Muscle of back (tissue), 13 donors: ENCODE data around the gene STK36. TPM values are rescaled to one million over a fixed set of nuclear protein-coding genes. Genes with fewer than 3 reads are reported as not detected.
A peak's percentile ranks its signal among the peaks of the same experiment; 100 is the strongest.

Experiments
- DNase-seq, 3 donors: peaks; one replicate each; pipeline versions ENCODE4 v3.0.0 to v3.0.0-alpha.2; 2013
- long read RNA-seq, 9 donors: transcript quantifications; one replicate each; lab custom pipeline, GENCODE V29; 2026
- polyA plus RNA-seq, 10 donors: library from polyadenylated mRNA; unstranded; fragments of 120-200 nt; gene quantifications; one replicate each; pipeline ENCODE4 v1.2.1, GENCODE V29; 2013; ENCODE audit not compliant: insufficient read length in 10 of 10

The STK36 gene, protein sequence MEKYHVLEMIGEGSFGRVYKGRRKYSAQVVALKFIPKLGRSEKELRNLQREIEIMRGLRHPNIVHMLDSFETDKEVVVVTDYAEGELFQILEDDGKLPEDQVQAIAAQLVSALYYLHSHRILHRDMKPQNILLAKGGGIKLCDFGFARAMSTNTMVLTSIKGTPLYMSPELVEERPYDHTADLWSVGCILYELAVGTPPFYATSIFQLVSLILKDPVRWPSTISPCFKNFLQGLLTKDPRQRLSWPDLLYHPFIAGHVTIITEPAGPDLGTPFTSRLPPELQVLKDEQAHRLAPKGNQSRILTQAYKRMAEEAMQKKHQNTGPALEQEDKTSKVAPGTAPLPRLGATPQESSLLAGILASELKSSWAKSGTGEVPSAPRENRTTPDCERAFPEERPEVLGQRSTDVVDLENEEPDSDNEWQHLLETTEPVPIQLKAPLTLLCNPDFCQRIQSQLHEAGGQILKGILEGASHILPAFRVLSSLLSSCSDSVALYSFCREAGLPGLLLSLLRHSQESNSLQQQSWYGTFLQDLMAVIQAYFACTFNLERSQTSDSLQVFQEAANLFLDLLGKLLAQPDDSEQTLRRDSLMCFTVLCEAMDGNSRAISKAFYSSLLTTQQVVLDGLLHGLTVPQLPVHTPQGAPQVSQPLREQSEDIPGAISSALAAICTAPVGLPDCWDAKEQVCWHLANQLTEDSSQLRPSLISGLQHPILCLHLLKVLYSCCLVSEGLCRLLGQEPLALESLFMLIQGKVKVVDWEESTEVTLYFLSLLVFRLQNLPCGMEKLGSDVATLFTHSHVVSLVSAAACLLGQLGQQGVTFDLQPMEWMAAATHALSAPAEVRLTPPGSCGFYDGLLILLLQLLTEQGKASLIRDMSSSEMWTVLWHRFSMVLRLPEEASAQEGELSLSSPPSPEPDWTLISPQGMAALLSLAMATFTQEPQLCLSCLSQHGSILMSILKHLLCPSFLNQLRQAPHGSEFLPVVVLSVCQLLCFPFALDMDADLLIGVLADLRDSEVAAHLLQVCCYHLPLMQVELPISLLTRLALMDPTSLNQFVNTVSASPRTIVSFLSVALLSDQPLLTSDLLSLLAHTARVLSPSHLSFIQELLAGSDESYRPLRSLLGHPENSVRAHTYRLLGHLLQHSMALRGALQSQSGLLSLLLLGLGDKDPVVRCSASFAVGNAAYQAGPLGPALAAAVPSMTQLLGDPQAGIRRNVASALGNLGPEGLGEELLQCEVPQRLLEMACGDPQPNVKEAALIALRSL (N-terminal part only)
- polyA plus RNA-seq, result 10 to 100 TPM; 18.0 to 58.9 (median 23.8) TPM
- long read RNA-seq, donor 1, partial matches to known transcripts, result 0 of 1 reads
- long read RNA-seq, donor 1, other reads (novel, unspliced or antisense), result 0 of 1 reads
- long read RNA-seq, donor 2, result 0 reads
- long read RNA-seq, donor 3, result 0 reads
- long read RNA-seq, donor 4, result 0 reads
- long read RNA-seq, donor 5, result 0 reads
- long read RNA-seq, donor 6, full-length matches to known transcripts, result 1 of 7 reads
- long read RNA-seq, donor 6, partial matches to known transcripts, result 6 of 7 reads
- long read RNA-seq, donor 6, other reads (novel, unspliced or antisense), result 0 of 7 reads
- long read RNA-seq, donor 7, result 0 reads
- long read RNA-seq, donor 8, result 0 reads
- long read RNA-seq, donor 9, result 0 reads

DNA sequence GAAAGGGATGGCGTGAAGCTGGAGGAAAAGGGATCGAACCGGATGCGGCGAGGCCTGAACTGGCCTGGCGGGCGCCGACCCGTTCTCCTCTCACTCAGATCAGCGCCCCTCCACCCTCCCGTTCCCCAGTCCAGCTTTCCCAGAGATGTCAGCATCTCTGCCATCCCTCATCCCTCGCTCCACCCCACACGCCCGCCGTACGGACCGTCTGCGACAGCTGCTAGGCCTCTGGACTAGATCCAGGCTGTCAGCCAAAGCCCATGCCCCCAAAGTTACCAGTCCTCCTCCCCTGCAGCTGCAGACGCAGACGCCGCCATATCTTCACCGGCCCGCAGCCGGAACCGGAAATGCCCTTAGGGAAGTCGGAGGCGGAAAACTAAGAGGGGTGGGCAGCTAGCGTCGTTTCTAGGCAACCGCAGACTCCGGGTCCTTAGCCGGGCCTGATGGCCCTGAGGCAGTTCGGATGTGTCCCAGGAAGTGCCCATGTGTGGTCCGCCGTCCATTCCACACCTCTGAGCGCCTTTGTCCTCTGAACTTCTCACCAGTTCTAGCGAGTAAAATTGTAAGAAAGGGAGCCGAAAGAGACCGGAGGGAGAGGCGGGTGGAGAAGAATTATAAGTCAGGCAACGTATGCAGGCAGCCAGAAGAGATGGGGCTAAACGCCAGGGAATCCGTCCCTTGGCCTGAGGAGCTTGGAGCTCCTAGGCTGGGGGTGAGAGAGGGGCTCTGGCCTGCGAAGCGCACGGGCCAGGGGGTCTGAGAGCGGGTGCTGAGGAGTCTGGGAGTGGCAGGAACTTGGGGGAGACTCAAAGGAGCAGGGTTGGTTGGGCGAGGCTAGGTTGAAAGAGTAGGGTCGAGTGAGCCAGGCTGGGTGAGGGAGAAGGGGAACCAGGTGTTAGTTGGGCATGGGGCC is at the start of gene STK36, which contains the start of gene RNF25:
STK36 (plus strand) TSS at position 433 of the 913 bp plus-strand sequence. CDS start 744 bp downstream, outside the sequence.
RNF25 (minus strand) TSS at position 349 of the 913 bp plus-strand sequence; CDS start at position 317, 32 bp downstream.
- peak; percentile 89 to 96 (median 91) for DNase-seq

DNA sequence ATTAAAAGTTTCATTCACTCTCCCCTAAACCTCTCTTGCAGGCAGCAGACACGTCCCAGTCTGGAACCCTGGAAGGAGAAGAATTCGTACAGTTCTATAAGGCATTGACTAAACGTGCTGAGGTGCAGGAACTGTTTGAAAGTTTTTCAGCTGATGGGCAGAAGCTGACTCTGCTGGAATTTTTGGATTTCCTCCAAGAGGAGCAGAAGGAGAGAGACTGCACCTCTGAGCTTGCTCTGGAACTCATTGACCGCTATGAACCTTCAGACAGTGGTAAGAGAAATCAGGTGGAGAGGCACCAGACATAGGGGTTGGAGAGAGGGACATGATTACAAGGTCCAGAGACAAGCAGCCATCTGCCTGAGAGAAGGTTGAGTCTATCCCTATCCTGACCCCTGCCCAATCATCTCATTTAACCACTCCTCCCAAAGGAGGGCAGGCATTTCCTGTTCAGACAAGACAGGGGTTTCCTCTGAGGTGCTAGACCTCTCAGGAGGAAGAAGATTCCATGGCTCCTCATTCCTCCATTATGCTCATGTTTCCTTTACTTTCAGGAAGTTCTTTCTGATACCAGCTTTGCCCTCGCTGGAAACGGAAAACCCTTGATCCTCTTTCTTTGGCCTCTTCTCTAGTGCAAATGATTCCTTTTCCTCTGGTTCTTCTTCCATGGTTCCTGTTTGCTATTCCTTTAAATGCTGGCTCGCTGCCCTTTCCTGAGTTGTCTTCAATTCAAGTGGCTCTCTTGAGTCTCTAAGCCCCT is 49.1 kb upstream of the STK36 start:
- peak in 1 of 3 donors; percentile 11 for DNase-seq

DNA sequence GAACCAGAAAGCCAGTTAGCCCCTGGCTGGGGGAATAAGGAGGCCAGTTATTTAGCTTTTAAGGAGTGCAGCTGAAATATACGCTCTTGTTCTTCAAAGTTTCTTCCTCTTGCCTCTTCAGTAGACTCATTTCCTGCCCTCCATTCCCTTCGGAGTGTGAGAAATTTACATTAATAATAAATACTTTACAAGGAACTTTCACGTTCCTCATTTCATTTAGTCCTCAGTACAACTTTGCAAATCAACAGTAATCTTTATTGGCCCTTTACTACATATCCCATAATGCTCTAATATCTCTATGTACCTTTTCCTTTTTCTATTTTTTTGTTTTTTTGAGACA is 48.5 kb upstream of the STK36 start:
- no peak for DNase-seq

DNA sequence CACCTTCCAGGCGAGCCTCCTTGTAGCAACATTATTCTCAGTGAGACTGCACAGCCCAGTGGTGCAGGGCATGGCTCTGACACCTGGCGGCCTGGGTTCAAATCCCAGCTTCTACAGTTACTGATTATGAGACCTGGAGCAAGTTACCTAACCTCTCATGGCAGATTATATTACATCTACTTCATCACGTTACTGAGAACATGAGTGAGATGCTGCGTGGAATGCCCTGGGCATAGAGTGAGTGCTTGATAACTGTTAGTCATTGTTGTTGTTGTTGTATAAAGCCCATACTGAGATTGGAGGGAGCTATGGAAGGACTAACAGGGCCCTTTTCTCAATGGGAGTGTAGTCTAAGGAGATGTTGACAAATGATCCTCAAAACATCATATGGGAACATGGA is 45.5 kb upstream of the STK36 start:
- DNase-seq, result no peak

DNA sequence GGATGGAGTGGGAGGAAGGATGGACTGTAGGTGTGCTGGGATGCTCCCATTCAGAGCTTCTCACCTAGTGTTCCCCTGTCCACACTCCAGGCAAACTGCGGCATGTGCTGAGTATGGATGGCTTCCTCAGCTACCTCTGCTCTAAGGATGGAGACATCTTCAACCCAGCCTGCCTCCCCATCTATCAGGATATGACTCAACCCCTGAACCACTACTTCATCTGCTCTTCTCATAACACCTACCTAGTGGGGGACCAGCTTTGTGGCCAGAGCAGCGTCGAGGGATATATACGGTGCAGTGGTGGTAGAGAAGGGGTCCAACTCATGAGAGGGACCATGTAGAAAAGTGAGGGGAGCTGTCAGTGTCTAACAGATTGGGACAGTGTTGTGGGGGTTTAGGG is 43.9 kb upstream of the STK36 start:
- DNase-seq, result no peak

DNA sequence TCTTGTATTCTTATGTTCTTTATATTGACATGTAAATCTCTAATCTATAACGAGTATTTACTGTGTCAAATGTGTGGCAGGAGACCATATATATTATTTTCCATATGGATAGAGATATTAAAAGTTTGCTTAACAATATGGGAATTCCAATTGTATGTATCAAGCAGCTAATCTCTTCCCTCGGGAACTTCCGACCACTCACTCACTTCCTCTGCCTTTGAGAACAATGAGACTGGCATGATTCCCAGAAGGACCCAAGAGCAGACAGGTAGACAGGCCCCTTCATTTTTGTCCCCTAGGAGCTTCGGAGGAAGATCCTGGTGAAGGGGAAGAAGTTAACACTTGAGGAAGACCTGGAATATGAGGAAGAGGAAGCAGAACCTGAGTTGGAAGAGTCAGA is 40.0 kb upstream of the STK36 start:
- peak in 2 of 3 donors; percentile 9 to 12 for DNase-seq

DNA sequence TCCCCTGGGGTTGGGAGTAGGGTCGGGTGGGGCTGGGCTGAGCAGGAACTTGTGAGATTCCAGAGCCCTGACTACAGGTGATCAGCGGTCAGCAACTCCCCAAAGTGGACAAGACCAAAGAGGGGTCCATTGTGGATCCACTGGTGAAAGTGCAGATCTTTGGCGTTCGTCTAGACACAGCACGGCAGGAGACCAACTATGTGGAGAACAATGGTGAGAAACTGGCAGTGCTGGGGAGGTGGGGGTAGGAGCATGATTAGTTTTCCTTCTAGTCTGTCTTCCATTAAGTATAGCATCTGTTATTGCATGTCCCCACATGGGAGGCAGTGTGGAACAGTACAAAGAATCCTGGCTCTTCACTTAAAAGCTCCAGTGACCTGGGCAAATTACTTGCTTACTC is 36.2 kb upstream of the STK36 start:
- DNase-seq, result no peak

DNA sequence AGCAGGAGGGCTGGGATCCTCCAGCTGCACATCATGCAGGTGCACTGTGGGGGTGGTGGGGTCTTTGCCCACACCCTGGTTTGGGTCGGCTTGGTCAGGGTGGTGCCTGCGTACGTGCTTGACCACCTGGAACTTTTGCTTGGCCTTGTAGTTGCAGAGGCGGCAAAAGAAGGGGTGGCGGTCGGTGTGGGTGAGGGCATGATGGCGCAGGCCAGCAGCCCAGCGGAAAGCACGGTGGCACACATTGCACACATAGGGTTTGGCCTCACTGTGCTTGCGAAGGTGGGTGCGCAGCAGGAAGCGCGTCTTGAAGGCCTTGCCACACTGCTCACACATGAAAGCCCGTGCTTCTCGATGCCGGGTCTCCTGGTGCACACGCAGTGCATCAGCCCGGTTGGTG is 33.5 kb upstream of the STK36 start:
- no peak for DNase-seq

DNA sequence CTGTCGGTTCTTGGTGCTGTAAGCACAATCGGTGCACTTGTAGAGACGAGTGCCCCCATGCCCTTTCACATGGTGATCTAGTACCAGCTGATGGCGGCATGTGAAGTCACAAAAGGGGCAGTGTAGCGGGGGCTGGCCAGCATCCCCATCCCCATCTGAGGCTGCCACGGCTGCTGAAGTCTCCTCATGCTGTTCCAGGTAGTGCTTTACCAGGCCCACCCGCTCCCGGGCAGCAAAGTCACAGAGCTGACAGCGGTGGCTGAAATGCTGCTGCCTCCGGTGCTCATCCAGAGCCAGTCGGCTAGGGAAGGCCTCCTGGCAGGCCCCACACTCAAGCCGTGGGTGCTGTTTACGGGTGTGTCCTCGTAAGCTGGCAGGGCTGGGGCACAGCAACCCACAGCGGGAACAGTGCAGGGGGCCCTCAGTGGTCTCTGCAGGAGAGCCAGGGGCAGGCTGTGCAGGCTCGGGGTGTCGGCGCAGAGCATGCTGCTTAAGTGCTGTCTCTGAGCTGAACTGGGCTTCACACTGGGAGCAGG is 29.7 kb upstream of the STK36 start:
- DNase-seq, result no peak

DNA sequence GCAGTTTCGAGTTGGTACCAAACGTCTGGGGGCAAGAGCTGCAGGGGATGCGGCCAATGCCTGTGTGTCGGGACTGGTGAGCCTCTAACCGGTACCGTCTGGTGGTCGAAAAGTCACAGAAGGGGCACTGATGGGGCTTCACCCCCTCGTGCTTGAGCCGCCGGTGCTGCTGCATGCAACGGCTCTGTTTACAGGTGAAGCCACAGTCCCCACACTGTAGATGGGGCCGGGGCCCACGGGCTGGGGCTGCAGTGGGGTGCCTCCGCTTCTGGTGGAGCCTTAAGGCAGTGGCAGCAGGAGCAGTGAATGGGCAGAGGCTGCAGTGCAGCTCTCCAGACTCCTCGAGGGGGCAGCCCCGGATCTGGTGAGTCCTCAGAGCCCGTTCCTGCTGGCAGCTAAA is 29.1 kb upstream of the STK36 start:
- no peak for DNase-seq

DNA sequence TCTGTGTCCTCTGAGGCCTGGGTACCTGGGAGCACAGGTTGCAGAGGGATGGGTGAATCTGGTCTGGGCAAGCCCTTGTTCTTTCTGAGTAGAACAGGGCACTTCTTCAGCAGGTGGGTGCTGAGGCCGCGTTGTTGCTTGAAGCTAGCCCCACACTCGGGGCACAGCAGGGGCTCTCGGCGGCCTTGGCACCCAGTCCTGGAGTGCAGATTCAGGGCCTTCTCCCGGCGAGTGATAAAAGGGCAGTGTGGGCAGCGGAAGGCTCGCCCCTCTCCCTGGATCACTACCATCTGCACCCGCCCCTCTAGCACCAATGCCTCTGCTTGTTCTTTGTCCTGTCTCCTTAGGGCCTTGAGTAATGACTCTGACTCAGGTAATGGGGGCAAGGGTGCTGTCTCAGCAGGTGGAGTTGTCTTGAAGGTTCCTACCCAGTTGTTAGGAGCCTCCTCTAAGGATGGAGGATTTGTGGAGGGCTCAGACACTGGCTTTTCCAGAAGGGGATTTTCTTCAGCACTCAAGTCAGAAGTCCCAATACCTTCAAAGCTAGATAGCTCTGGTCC is 28.1 kb upstream of the STK36 start:
- no peak for DNase-seq

DNA sequence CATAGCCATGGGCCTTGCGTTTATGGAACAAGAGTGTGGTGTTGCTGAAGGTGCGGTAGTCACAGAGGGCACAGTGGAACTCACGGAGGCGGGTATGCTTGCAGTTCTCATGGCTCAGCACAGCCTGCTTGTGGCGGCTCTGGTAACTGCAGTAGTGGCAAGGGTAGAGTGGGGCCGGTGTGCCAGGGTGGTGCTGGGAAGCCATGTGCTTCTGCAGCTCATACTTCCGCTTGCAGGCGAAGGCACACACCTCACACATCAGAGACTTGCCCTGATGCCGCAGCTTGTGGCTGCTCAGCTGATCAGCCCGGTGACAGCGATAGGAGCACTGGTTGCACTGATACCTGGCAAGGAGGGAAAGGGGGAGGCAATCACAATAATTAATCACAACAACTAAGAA is 27.2 kb upstream of the STK36 start:
- no peak for DNase-seq

DNA sequence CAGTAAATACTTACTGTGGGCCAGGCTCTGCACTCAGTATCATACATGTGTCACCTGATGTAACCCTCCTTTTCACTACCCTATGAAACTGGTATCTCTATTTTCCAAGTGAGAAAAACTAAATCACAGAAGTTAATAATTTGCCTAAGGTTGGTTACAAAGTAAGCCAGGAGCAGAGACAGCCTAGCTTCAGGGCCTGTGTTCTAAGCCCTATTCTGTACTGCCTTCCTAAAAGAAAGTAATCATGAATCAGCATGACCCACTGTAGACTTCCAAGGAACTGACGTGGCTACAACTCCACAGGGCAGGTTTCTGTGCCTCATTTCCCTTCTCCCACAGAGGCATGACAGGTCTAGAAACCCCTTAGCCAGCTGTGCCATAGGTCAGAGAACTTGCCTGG is 26.8 kb upstream of the STK36 start:
- no peak for DNase-seq

DNA sequence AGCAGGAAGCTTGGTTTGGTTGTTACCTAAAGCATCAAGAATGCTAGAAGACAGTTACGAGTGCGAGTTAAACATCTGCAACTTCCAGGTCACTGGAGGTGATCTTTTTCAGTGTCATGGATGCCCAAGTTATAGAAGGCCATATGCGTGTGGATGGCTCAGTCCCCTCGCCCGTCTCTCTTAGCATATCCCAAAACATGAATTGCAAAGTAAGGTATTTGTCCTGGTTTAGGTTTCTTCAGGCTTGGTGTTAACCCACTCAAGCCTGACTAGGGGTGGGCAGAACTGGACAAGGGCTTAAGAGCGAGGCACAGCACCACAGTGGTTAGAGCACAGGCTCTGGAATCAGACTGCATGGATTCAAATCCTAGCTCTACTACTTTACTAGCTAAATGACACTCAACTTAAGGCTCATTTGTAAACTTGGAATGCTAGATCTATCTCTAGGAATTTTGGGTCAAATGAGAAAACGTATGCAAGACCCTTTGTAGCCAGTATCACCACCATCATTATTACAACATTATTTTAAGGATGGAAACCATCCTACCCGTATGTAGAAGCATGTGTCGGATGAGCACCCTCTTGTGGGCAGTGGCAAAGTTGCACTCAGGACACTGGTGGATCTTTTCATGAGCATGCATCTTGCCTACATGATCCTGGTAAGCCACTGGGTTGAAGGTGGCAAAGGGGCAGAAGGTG is 23.6 kb upstream of the STK36 start:
- peak; percentile 23 to 62 (median 30) for DNase-seq

DNA sequence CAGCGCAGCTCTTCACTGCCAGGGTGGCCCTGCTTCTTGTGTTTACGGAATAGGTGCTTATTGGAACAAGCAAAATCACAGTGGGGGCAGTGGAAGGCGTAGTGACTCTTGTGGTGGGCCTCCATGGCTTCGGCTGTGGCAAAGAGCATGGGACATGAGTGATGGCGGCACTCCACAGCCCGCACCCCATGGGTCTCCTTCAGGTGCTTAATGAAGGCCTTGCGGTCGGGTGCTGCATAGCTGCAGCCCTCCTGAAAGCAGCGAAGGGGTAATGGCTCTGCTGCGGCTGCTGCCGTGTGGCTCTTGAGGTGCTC is 23.1 kb upstream of the STK36 start:
- no peak for DNase-seq

DNA sequence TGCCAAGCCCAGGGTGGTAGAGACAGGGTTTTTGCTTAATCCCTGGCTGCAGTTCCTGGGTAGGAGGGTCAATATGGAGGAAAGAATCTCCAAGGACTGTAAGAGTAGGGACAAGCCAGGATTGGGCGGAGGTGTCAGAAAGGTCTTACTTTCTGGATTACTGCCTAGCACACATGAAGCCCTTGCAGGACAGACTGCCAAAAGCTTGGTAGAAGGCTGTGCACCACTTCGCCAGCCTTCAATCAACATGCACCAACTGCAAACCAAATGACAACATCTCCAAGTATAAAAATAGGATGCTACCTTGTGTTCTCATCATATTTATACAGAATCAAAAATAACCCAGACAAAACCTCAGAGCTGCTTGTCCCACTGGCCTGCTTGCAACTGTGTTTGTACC is 16.1 kb upstream of the STK36 start:
- DNase-seq, result peak in 1 of 3 donors; percentile 7

DNA sequence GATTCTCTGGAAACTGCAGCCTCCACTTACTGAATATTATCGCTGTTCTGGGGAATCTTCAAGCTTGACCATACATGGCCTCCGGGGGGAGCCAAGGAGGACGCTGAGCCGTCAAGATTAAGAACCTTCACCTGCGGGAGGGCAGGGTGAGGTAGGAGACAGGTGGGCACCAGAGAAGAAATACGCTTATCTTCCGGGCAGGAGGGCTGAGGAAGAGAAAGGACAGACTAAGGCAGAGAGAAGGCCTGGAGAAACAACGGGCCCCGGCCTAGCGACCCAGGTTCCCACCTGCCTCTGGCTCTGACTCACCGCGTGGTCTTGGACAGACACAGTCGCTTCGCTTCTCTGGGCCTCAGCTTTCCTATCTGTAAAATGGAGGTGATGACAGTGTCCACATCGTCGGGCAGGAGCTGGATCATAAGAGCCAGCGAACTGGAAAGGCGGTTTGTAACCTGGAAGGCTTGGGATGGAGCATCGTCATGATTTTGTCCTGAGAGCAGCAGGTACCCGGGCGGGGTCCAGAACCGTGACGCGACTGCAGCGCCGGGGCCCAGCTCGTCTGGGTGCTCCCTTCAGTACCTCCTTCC is 13.1 kb upstream of the STK36 start:
- DNase-seq, result peak; percentile 3 to 31 (median 8)
